ENCODE measurements around the gene GRAP2. TPM values are rescaled to one million over a fixed set of nuclear protein-coding genes. Genes with fewer than 3 reads are reported as not detected.
A peak's percentile ranks its signal among the peaks of the same experiment; 100 is the strongest.
"Not testable (repeated sequence)": the region's sequence is repeated elsewhere in the genome, so short reads cannot be mapped to it uniquely, and the experiment has no call there.

GRAP2 gene
- polyA plus RNA-seq, 3 donors: 0.05 to 4.2 (median 0.97) TPM

DNA sequence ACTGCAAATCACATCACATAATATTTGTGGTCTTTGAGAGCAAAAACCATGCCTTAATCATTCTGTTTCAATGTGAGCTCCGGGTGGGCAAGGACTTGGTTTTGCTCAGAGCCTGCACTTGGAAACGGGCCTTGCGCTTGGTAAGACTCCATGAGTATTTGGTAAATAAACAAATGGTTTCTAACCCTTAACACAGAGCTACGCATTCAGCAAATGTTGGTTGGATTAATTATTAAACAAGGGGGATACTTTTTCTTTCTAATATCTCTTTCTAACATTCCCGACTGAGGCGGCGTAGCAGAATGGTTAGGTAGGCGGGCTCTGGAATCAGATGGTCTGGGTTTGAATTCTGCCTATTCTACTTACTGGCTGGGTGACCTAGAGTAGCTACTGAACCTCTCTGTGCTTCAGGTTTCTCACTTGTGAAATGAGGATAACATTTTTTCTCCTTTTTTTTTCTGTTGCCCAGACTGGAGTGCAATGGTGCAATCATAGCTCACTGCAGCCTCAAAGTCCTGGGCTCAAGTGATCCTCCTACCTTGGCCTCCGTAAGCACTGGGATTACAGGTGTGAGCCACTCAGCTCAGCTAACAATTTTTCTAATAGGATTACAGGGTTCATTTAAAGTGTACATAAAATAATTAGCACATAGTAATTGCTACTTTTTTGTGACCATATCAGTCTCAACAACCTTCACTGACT lies 90.4 kb downstream of the GRAP2 start:
- Histone ChIP-seq H3K36me3 (replicated peaks in 1 of 2; ENCODE audit: control insufficient read depth in 1 of 2, insufficient read depth in 2 of 2, low read length in 2 of 2) (no peaks in the 10 kb centered on the region), H4K20me1 (ENCODE audit: insufficient read depth, low read length) (no peaks in the 10 kb centered on the region), H3K4me2 (replicated peaks; ENCODE audit: extremely low read depth, low read length, poor library complexity, severe bottlenecking) (no peak overlapping the region), H3K27me3 (ENCODE audit: control insufficient read depth in 2 of 2, insufficient read depth in 2 of 2, low read length in 2 of 2) (peaks cover 29 to 52% of the 10 kb centered on the region in 2 donors), H3K9me3 (replicated peaks in 1 of 2; ENCODE audit: control insufficient read depth in 1 of 2, insufficient read depth in 1 of 2, low read length in 2 of 2) (no peaks in the 10 kb centered on the region), H3K4me3 (replicated peaks in 1 of 3; ENCODE audit: low read depth in 2 of 3, low read length in 3 of 3) (no peak overlapping the region), H3K4me1 (ENCODE audit: control insufficient read depth in 1 of 2, insufficient read depth in 2 of 2, low read length in 2 of 2) (peaks cover 7 to 13% of the 10 kb centered on the region in 2 donors), H3K79me2 (ENCODE audit: insufficient read depth, low read length) (no peaks in the 10 kb centered on the region), H3K9ac (ENCODE audit: insufficient read depth, low read length, poor library complexity, severe bottlenecking) (no peak overlapping the region), H3K27ac (ENCODE audit: low read depth in 1 of 2, low read length in 2 of 2) (no peak overlapping the region), H2AFZ (ENCODE audit: insufficient read depth, low read depth, low read length, poor library complexity, severe bottlenecking) (no peak overlapping the region)
- no peak overlapping the region for H3K27ac Mint-ChIP-seq
- peaks cover 0 to 5% of the 10 kb centered on the region in 2 donors for H3K36me3 Mint-ChIP-seq
- H3K27me3 Mint-ChIP-seq (ENCODE audit: low read depth in 3 of 3): peaks cover 48 to 65% (median 57%) of the 10 kb centered on the region in 3 donors
- DNase-seq: no peak
- H3K4me3 Mint-ChIP-seq: no peak overlapping the region
- intact Hi-C loops (cut with micrococcal nuclease): loop anchor here in 1 of 2 donors (10.0 kb wide), 1 partner anchor 57 kb away; no protein-coding TSS in a partner anchor
- H3K9me3 Mint-ChIP-seq: peaks cover 0 to 7% (median 2%) of the 10 kb centered on the region in 7 donors
- TF ChIP-seq CTCF (IDR thresholded peaks at IDR 0.05): no peak
- no CpG with 5 or more reads among the region's 9 CpGs for WGBS (ENCODE audit: insufficient coverage)
- H3K4me1 Mint-ChIP-seq: peaks cover 7% of the 10 kb centered on the region

GRCh38 chr22:39992088-39992826 lies 91.4 kb downstream of the GRAP2 start:
- Histone ChIP-seq H3K9me3 (replicated peaks in 1 of 2; ENCODE audit: control insufficient read depth in 1 of 2, insufficient read depth in 1 of 2, low read length in 2 of 2) (no peaks in the 10 kb centered on the region), H2AFZ (ENCODE audit: insufficient read depth, low read depth, low read length, poor library complexity, severe bottlenecking) (no peak overlapping the region), H3K4me2 (replicated peaks; ENCODE audit: extremely low read depth, low read length, poor library complexity, severe bottlenecking) (no peak overlapping the region), H3K27ac (ENCODE audit: low read depth in 1 of 2, low read length in 2 of 2) (no peak overlapping the region), H3K79me2 (ENCODE audit: insufficient read depth, low read length) (no peaks in the 10 kb centered on the region), H4K20me1 (ENCODE audit: insufficient read depth, low read length) (no peaks in the 10 kb centered on the region), H3K4me1 (ENCODE audit: control insufficient read depth in 1 of 2, insufficient read depth in 2 of 2, low read length in 2 of 2) (peaks cover 7 to 13% of the 10 kb centered on the region in 2 donors), H3K9ac (ENCODE audit: insufficient read depth, low read length, poor library complexity, severe bottlenecking) (no peak overlapping the region), H3K36me3 (replicated peaks in 1 of 2; ENCODE audit: control insufficient read depth in 1 of 2, insufficient read depth in 2 of 2, low read length in 2 of 2) (no peaks in the 10 kb centered on the region), H3K4me3 (replicated peaks in 1 of 3; ENCODE audit: low read depth in 2 of 3, low read length in 3 of 3) (no peak overlapping the region), H3K27me3 (ENCODE audit: control insufficient read depth in 2 of 2, insufficient read depth in 2 of 2, low read length in 2 of 2) (peaks cover 36 to 61% of the 10 kb centered on the region in 2 donors)
- no peak for TF ChIP-seq CTCF (IDR thresholded peaks at IDR 0.05)
- peaks cover 0 to 7% (median 2%) of the 10 kb centered on the region in 7 donors for H3K9me3 Mint-ChIP-seq
- H3K27ac Mint-ChIP-seq: no peak overlapping the region
- DNase-seq: no peak
- H3K4me3 Mint-ChIP-seq: peak overlapping the region in 1 of 2 donors; percentile 53
- WGBS (ENCODE audit: insufficient coverage): 100% methylated on average over 1 of the region's 5 CpGs
- H3K4me1 Mint-ChIP-seq: peaks cover 7% of the 10 kb centered on the region
- H3K36me3 Mint-ChIP-seq: peaks cover 0 to 5% of the 10 kb centered on the region in 2 donors
- intact Hi-C loops (cut with micrococcal nuclease): loop anchor here in 1 of 2 donors (10.0 kb wide), 1 partner anchor 57 kb away; no protein-coding TSS in a partner anchor
- H3K27me3 Mint-ChIP-seq (ENCODE audit: low read depth in 3 of 3): peaks cover 57 to 73% (median 64%) of the 10 kb centered on the region in 3 donors

DNA sequence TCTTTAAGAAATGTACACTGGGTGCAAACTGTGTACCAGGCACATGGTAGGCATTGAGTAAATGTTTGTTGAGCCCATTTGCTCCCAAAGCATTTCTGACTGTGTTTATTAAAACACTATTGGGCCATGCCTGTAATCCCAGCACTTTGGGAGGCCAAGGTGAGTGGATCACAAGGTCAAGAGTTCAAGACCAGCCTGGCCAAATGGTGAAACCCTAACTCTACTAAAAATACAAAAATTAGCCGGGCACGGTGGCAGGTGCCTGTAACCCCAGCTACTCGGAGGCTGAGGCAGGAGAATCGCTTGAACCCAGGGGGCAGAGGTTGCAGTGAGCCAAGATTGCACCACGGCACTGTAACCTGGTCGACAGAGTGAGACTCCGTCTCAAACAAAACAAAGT lies 92.0 kb downstream of the GRAP2 start:
- not testable (repeated sequence) for H3K36me3 Mint-ChIP-seq; H4K20me1 ChIP-seq (ENCODE audit: insufficient read depth, low read length); H3K4me2 ChIP-seq (replicated peaks; ENCODE audit: extremely low read depth, low read length, poor library complexity, severe bottlenecking); H3K4me3 ChIP-seq (replicated peaks in 1 of 3; ENCODE audit: low read depth in 2 of 3, low read length in 3 of 3); H3K9me3 Mint-ChIP-seq; DNase-seq; H2AFZ ChIP-seq (ENCODE audit: insufficient read depth, low read depth, low read length, poor library complexity, severe bottlenecking); H3K27ac Mint-ChIP-seq; H3K4me1 Mint-ChIP-seq; H3K9ac ChIP-seq (ENCODE audit: insufficient read depth, low read length, poor library complexity, severe bottlenecking); H3K9me3 ChIP-seq (replicated peaks in 1 of 2; ENCODE audit: control insufficient read depth in 1 of 2, insufficient read depth in 1 of 2, low read length in 2 of 2); H3K79me2 ChIP-seq (ENCODE audit: insufficient read depth, low read length); H3K27ac ChIP-seq (ENCODE audit: low read depth in 1 of 2, low read length in 2 of 2); H3K36me3 ChIP-seq (replicated peaks in 1 of 2; ENCODE audit: control insufficient read depth in 1 of 2, insufficient read depth in 2 of 2, low read length in 2 of 2)
- H3K4me3 Mint-ChIP-seq: peak overlapping the region in 1 of 2 donors; percentile 67
- intact Hi-C loops (cut with micrococcal nuclease): loop anchor here in 1 of 2 donors (10.0 kb wide), 1 partner anchor 58 kb away; no protein-coding TSS in a partner anchor
- H3K27me3 Mint-ChIP-seq (ENCODE audit: low read depth in 3 of 3): peaks cover 60 to 77% (median 71%) of the 10 kb centered on the region in 3 donors
- Histone ChIP-seq H3K27me3 (ENCODE audit: control insufficient read depth in 2 of 2, insufficient read depth in 2 of 2, low read length in 2 of 2) (peaks cover 36 to 67% of the 10 kb centered on the region in 2 donors), H3K4me1 (ENCODE audit: control insufficient read depth in 1 of 2, insufficient read depth in 2 of 2, low read length in 2 of 2) (peaks cover 7 to 13% of the 10 kb centered on the region in 2 donors)
- WGBS (ENCODE audit: insufficient coverage): 100% methylated on average over 5 of the region's 7 CpGs

All from CD14-positive monocyte (primary cell).